ENCODE measurements around the gene IRS2. TPM values are rescaled to one million over a fixed set of nuclear protein-coding genes. Genes with fewer than 3 reads are reported as not detected.
"Not testable (repeated sequence)": the region's sequence is repeated elsewhere in the genome, so short reads cannot be mapped to it uniquely, and the experiment has no call there.

Gene IRS2
- polyA plus RNA-seq (2013, experiment 1 of 4), result 9.4 TPM
- polyA plus RNA-seq (2013, experiment 2 of 4), result 8.0 TPM
- 7.5 TPM for polyA plus RNA-seq (2013, experiment 3 of 4)
- 8.3 TPM for polyA plus RNA-seq (2013, experiment 4 of 4)

- Histone ChIP-seq H3K36me3 (ENCODE audit: control insufficient read depth, insufficient read depth, low read length) (peaks cover 13% of the 10 kb centered on the region), H3K9me3 (ENCODE audit: control insufficient read depth, low read length) (no peaks in the 10 kb centered on the region), H3K27me3 (ENCODE audit: control insufficient read depth, insufficient read depth, low read length, poor library complexity, severe bottlenecking) (peaks cover 13% of the 10 kb centered on the region), H3K27ac (ENCODE audit: insufficient read depth, low read depth, low read length, poor library complexity, severe bottlenecking) (peak within 1 kb of the TSS; percentile 26), H3K4me3 (ENCODE audit: insufficient read depth, low read depth, low read length) (peak within 1 kb of the TSS; percentile 63), H3K4me1 (ENCODE audit: control insufficient read depth, insufficient read depth, low read length) (peaks cover 7% of the 10 kb centered on the region)
- 0% methylated on average over 97 of the region's 98 CpGs for WGBS, 2 experiments
Measured at GRCh38 chr13:109786457-109787134, at the start of gene IRS2. Gene IRS2 (minus strand): TSS chr13:109786583. CDS start chr13:109786053, 530 bp downstream.

GRCh38 chr13:109834973-109835720 is 48.8 kb upstream of the IRS2 start:
- WGBS, 2 experiments, result 93 to 96% methylated on average over 14 to 16 of the region's 16 CpGs
- H3K9me3 ChIP-seq (ENCODE audit: control insufficient read depth, low read length), result no peaks in the 10 kb centered on the region
- H3K27me3 ChIP-seq (ENCODE audit: control insufficient read depth, insufficient read depth, low read length, poor library complexity, severe bottlenecking), result no peaks in the 10 kb centered on the region
- H3K4me1 ChIP-seq (ENCODE audit: control insufficient read depth, insufficient read depth, low read length), result peaks cover 2% of the 10 kb centered on the region
- no peak overlapping the region for H3K27ac ChIP-seq (ENCODE audit: insufficient read depth, low read depth, low read length, poor library complexity, severe bottlenecking)
- H3K4me3 ChIP-seq (ENCODE audit: insufficient read depth, low read depth, low read length), result no peak overlapping the region
- no peaks in the 10 kb centered on the region for H3K36me3 ChIP-seq (ENCODE audit: control insufficient read depth, insufficient read depth, low read length)

GRCh38 chr13:109833940-109834339 is 47.6 kb upstream of the IRS2 start:
- 91 to 98% methylated on average over 5 of the region's 5 CpGs for WGBS, 2 experiments
- no peaks in the 10 kb centered on the region for H3K9me3 ChIP-seq (ENCODE audit: control insufficient read depth, low read length)
- H3K4me3 ChIP-seq (ENCODE audit: insufficient read depth, low read depth, low read length), result no peak overlapping the region
- no peaks in the 10 kb centered on the region for H3K4me1 ChIP-seq (ENCODE audit: control insufficient read depth, insufficient read depth, low read length)
- H3K27me3 ChIP-seq (ENCODE audit: control insufficient read depth, insufficient read depth, low read length, poor library complexity, severe bottlenecking), result no peaks in the 10 kb centered on the region
- no peaks in the 10 kb centered on the region for H3K36me3 ChIP-seq (ENCODE audit: control insufficient read depth, insufficient read depth, low read length)
- no peak overlapping the region for H3K27ac ChIP-seq (ENCODE audit: insufficient read depth, low read depth, low read length, poor library complexity, severe bottlenecking)

DNA sequence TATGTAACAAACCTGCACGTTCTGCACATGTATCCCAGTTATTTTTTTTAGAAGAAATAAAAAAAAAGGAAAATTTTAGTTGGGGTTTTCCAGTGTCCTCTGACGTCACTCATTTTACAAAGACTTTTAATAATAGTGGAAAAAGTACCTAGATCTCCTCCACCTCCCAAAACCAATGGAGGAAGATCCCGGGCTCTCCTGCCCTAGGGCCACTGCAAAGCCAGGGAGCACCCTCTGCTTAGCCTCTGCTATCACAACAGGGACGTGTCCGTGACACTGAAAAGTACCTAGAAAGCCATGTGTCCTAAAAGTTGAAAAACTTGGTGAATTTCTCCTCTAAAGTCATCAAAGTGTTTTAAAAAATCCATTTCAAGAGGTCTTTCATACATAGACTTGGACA is 46.7 kb upstream of the IRS2 start:
- Histone ChIP-seq H3K27me3 (ENCODE audit: control insufficient read depth, insufficient read depth, low read length, poor library complexity, severe bottlenecking) (no peaks in the 10 kb centered on the region), H3K27ac (ENCODE audit: insufficient read depth, low read depth, low read length, poor library complexity, severe bottlenecking) (no peak overlapping the region), H3K36me3 (ENCODE audit: control insufficient read depth, insufficient read depth, low read length) (no peaks in the 10 kb centered on the region), H3K4me3 (ENCODE audit: insufficient read depth, low read depth, low read length) (no peak overlapping the region), H3K4me1 (ENCODE audit: control insufficient read depth, insufficient read depth, low read length) (no peaks in the 10 kb centered on the region), H3K9me3 (ENCODE audit: control insufficient read depth, low read length) (no peaks in the 10 kb centered on the region)
- WGBS, 2 experiments, result 93 to 99% methylated on average over 4 to 5 of the region's 5 CpGs

GRCh38 chr13:109828591-109829316 is 42.4 kb upstream of the IRS2 start:
- 94 to 95% methylated on average over 11 of the region's 11 CpGs for WGBS, 2 experiments
- not testable (repeated sequence) for H3K36me3 ChIP-seq (ENCODE audit: control insufficient read depth, insufficient read depth, low read length); H3K9me3 ChIP-seq (ENCODE audit: control insufficient read depth, low read length); H3K27me3 ChIP-seq (ENCODE audit: control insufficient read depth, insufficient read depth, low read length, poor library complexity, severe bottlenecking); H3K27ac ChIP-seq (ENCODE audit: insufficient read depth, low read depth, low read length, poor library complexity, severe bottlenecking); H3K4me1 ChIP-seq (ENCODE audit: control insufficient read depth, insufficient read depth, low read length); H3K4me3 ChIP-seq (ENCODE audit: insufficient read depth, low read depth, low read length)

DNA sequence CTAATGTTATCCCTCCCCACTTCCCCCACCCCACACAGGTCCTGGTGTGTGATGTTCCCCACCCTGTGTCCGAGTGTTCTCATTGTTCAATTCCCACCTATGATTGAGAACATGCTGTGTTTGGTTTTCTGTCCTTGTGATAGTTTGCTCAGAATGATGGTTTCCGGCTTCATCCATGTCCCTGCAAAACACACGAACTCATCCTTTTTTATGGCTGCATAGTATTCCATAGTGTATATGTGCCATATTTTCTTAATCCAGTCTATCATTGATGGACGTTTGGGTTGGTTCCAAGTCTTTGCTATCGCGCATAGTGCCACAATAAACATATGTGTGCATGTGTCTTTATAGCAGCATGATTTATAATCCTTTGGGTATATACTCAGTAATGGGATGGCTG is 36.8 kb upstream of the IRS2 start:
- not testable (repeated sequence) for H3K9me3 ChIP-seq (ENCODE audit: control insufficient read depth, low read length); H3K4me3 ChIP-seq (ENCODE audit: insufficient read depth, low read depth, low read length); H3K36me3 ChIP-seq (ENCODE audit: control insufficient read depth, insufficient read depth, low read length); H3K27me3 ChIP-seq (ENCODE audit: control insufficient read depth, insufficient read depth, low read length, poor library complexity, severe bottlenecking); H3K4me1 ChIP-seq (ENCODE audit: control insufficient read depth, insufficient read depth, low read length); H3K27ac ChIP-seq (ENCODE audit: insufficient read depth, low read depth, low read length, poor library complexity, severe bottlenecking)
- WGBS, 2 experiments, result 91 to 100% methylated on average over 2 to 4 of the region's 6 CpGs

- Histone ChIP-seq H3K9me3 (ENCODE audit: control insufficient read depth, low read length) (no peaks in the 10 kb centered on the region), H3K27me3 (ENCODE audit: control insufficient read depth, insufficient read depth, low read length, poor library complexity, severe bottlenecking) (no peaks in the 10 kb centered on the region), H3K36me3 (ENCODE audit: control insufficient read depth, insufficient read depth, low read length) (no peaks in the 10 kb centered on the region), H3K27ac (ENCODE audit: insufficient read depth, low read depth, low read length, poor library complexity, severe bottlenecking) (no peak overlapping the region), H3K4me1 (ENCODE audit: control insufficient read depth, insufficient read depth, low read length) (no peaks in the 10 kb centered on the region), H3K4me3 (ENCODE audit: insufficient read depth, low read depth, low read length) (no peak overlapping the region)
- WGBS, 2 experiments, result 56 to 61% methylated on average over 3 of the region's 3 CpGs
Measured at GRCh38 chr13:109821103-109821502, 34.7 kb upstream of the IRS2 start.

- H3K27ac ChIP-seq (ENCODE audit: insufficient read depth, low read depth, low read length, poor library complexity, severe bottlenecking), result no peak overlapping the region
- no peak overlapping the region for H3K4me3 ChIP-seq (ENCODE audit: insufficient read depth, low read depth, low read length)
- WGBS, 2 experiments, result 93 to 96% methylated on average over 6 of the region's 6 CpGs
- no peaks in the 10 kb centered on the region for H3K27me3 ChIP-seq (ENCODE audit: control insufficient read depth, insufficient read depth, low read length, poor library complexity, severe bottlenecking)
- no peaks in the 10 kb centered on the region for H3K4me1 ChIP-seq (ENCODE audit: control insufficient read depth, insufficient read depth, low read length)
- H3K9me3 ChIP-seq (ENCODE audit: control insufficient read depth, low read length), result no peaks in the 10 kb centered on the region
- H3K36me3 ChIP-seq (ENCODE audit: control insufficient read depth, insufficient read depth, low read length), result no peaks in the 10 kb centered on the region
Measured at GRCh38 chr13:109819874-109820273, 33.5 kb upstream of the IRS2 start.

DNA sequence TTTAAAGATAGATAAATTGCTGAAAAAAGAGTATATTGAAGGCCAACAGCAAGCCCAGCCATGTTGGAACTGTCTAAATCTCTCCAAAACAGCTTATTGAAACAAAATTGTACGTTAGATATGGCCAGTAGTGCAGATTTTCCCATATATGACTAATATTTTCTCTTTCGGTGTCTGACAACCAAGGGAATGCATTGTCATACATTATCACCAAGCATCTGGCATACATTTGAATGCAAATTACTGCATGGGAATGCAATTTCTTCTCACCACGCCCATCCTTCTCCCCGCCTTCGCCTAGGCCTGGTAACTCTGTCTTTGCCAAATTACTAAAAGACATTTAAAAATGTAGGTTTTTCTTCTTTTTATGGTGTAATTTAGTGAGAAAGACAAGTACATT is 32.5 kb upstream of the IRS2 start:
- 96 to 97% methylated on average over 4 to 5 of the region's 5 CpGs for WGBS, 2 experiments
- no peak overlapping the region for H3K27ac ChIP-seq (ENCODE audit: insufficient read depth, low read depth, low read length, poor library complexity, severe bottlenecking)

More for the DNA sequence above, 32.5 kb upstream of the IRS2 start:
- Histone ChIP-seq H3K4me3 (ENCODE audit: insufficient read depth, low read depth, low read length) (no peak overlapping the region), H3K9me3 (ENCODE audit: control insufficient read depth, low read length) (no peaks in the 10 kb centered on the region), H3K27me3 (ENCODE audit: control insufficient read depth, insufficient read depth, low read length, poor library complexity, severe bottlenecking) (no peaks in the 10 kb centered on the region), H3K4me1 (ENCODE audit: control insufficient read depth, insufficient read depth, low read length) (no peaks in the 10 kb centered on the region), H3K36me3 (ENCODE audit: control insufficient read depth, insufficient read depth, low read length) (no peaks in the 10 kb centered on the region)

Data from ectodermal cell (in vitro differentiated cells).